Endothelial cell of umbilical vein (primary cell): ENCODE measurements around the gene HES1.

Experiments used
- CTCF ChIP-seq, 2 donors: IDR thresholded peaks; 1 replicate in 1 of 2; 2 replicates in 1 of 2; pipeline ENCODE4 v1.5.1; 2011; ENCODE audit warnings: low read length in 2 of 2, mild to moderate bottlenecking in 2 of 2, moderate library complexity in 2 of 2, control low read depth in 1 of 2, inconsistent platforms in 1 of 2, low read depth in 1 of 2; ENCODE audit not compliant: insufficient read depth in 1 of 2; ENCODE audit errors: extremely low read depth in 1 of 2
- EZH2 ChIP-seq: IDR thresholded peaks from 2 replicates; pipeline ENCODE4 v1.6.1; 2012; ENCODE audit warnings: borderline replicate concordance, low read depth, mild to moderate bottlenecking, moderate library complexity, low read length, inconsistent platforms; ENCODE audit not compliant: severe bottlenecking
- POLR2A ChIP-seq: IDR thresholded peaks from 2 replicates; pipeline ENCODE4 v1.6.1; 2012; ENCODE audit warnings: low read depth, mild to moderate bottlenecking, control low read depth, low read length

- TF ChIP-seq POLR2A (no peak), CTCF (IDR thresholded peaks at IDR 0.05; ENCODE audit: extremely low read depth in 1 of 2, insufficient read depth in 1 of 2, low read depth in 1 of 2, low read length in 2 of 2) (no peak), EZH2 (no peak)
Measured at GRCh38 chr3:194132465-194133286, 3.3 kb upstream of the HES1 start.
